Measurements from ENCODE around the gene C15orf39.
"Not testable (repeated sequence)": the region's sequence is repeated elsewhere in the genome, so short reads cannot be mapped to it uniquely, and the experiment has no call there.

DNA sequence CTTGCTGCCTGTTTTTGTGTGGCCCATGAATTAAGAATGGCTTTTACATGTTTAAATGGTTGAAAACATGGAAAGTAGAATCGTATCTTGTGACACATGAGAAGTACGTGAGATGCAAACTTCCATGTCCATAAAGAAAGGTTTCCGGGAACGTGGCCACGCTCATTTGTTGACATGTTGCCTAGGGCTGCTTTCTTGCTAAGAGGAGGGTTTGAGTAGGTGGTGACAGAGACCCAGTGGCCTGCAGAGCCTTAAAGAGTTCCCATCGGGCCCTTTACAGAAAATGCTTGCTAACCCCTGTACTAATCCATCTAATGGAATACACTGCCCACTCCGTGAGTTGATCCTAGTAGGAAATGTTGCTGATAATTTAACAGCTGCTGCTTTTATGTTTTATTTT is 25.4 kb downstream of the C15orf39 start:
- not testable (repeated sequence) for TF ChIP-seq POLR2AphosphoS5, POLR2A (IDR thresholded peaks at IDR 0.05)

Measured in prostate gland (tissue), 1 donor.